T1000 (cell line): Measurements from ENCODE around the gene TENT4A.

Experiments
- DNase-seq: peaks from one replicate; lab custom pipeline; 2025; ENCODE audit warnings: mixed read lengths; lab: John Stamatoyannopoulos, UW

Gene TENT4A

GRCh38 chr5:6717687-6718086, 4.5 kb downstream of the TENT4A start:
- no peak for DNase-seq

- no peak for DNase-seq
These were observed 5.0 kb downstream of the TENT4A start for GRCh38 chr5:6718161-6718681.

- no peak for DNase-seq
These were observed 5.5 kb downstream of the TENT4A start for GRCh38 chr5:6718718-6719117.

- DNase-seq = no peak
These were observed 6.2 kb downstream of the TENT4A start for GRCh38 chr5:6719417-6719816.

GRCh38 chr5:6719896-6720560, 6.8 kb downstream of the TENT4A start:
- DNase-seq = no peak

GRCh38 chr5:6720561-6720921, 7.3 kb downstream of the TENT4A start:
- DNase-seq = no peak

- DNase-seq = no peak
These were observed 8.2 kb downstream of the TENT4A start for GRCh38 chr5:6721442-6721841.

- DNase-seq = no peak
These were observed 8.8 kb downstream of the TENT4A start for GRCh38 chr5:6722015-6722414.

GRCh38 chr5:6723122-6723815, 10.0 kb downstream of the TENT4A start:
- no peak for DNase-seq

- no peak for DNase-seq
These were observed 10.6 kb downstream of the TENT4A start for GRCh38 chr5:6723816-6724300.

- no peak for DNase-seq
These were observed 11.2 kb downstream of the TENT4A start for GRCh38 chr5:6724321-6724929.

GRCh38 chr5:6725421-6725820, 12.2 kb downstream of the TENT4A start:
- DNase-seq = no peak

- no peak for DNase-seq
These were observed 12.8 kb downstream of the TENT4A start for GRCh38 chr5:6726006-6726405.

GRCh38 chr5:6727231-6727630, 14.0 kb downstream of the TENT4A start:
- no peak for DNase-seq

- DNase-seq = no peak
These were observed 15.0 kb downstream of the TENT4A start for GRCh38 chr5:6728011-6728794.

GRCh38 chr5:6728795-6729183, 15.6 kb downstream of the TENT4A start:
- DNase-seq = no peak

GRCh38 chr5:6729386-6730310, 16.4 kb downstream of the TENT4A start:
- DNase-seq = no peak

GRCh38 chr5:6730407-6730806, 17.2 kb downstream of the TENT4A start:
- DNase-seq = no peak

- no peak for DNase-seq
These were observed 17.6 kb downstream of the TENT4A start for GRCh38 chr5:6730807-6731206.

- DNase-seq = no peak
These were observed 18.4 kb downstream of the TENT4A start for GRCh38 chr5:6731465-6732237.
